Measurements from ENCODE around the gene WNT7B.
A peak's percentile ranks its signal among the peaks of the same experiment; 100 is the strongest.

The WNT7B gene

DNA sequence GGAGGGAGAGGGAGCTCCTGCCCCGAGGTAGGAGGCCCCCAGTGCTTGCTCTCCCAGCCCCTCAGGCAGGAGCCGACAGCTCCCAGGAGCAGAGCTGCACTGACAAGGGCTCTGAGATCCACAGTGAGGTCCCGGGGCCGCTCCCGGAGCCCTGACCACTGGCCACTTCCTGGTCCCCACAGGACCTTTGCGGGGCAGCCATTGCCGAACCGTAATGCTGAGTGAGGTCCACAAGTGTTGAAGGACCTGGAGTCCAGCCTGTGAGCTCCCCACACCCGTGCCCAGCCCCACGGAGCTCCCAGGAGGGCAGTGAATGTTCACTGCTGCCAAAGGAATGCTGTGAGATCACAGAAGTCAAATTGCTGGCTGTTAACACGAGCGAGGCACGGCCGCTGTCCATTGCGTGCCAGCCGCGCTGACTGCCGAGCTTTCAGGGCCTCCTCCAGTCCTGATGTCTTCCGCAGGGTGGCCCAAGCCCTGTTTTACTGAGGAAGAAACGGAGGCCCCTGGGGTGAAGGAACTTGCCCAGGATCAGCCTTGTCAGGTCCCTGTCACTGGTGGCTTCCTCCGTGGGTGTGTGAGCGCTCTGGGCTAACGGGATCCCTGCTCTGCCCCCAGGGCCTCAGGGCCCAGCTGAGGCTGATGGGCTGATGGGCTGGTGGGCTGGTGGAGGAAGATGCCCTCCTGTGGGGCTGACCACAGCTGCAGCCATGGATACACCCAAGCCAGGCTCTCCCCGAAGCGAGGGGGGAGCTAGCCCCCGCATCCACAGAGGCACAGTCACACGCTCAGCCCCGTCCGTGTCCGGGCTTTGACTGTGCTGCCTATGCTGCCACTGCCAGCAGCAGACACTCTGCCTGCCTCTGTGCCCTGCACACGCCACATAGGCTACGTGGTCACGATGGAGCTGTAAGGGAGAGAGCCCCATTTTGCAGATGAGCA is 70.8 kb downstream of the WNT7B start:
- no peak for DNase-seq

DNA sequence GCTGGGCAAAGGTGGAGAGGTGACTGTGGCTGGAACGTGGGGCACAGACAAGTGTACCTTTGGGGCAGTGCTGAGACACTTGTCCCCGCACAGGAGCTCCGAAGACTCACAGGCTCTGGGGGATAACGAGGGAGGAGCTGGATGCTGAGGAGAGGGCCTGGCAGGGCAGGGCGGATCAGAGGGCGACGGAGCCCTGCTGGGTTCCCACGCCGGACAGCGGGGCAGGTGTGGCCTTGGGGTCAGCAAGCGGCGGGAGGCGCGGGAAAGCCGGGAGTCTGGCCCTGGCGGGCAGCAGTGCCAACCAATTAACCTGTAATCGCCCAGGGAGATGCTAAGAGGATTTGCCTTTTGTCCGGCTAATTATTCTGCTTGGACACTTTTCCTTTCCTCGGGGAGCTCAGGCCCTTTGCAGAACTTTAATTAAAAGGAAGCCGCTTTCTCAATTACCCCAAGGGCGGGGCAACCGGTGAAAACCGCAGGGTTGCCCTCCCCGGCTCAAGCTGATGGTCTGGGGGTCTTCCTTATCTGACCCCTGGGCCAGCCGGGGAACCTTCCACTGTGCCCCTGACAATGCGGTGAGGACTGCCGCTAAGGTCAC is 71.5 kb downstream of the WNT7B start:
- no peak for DNase-seq

DNA sequence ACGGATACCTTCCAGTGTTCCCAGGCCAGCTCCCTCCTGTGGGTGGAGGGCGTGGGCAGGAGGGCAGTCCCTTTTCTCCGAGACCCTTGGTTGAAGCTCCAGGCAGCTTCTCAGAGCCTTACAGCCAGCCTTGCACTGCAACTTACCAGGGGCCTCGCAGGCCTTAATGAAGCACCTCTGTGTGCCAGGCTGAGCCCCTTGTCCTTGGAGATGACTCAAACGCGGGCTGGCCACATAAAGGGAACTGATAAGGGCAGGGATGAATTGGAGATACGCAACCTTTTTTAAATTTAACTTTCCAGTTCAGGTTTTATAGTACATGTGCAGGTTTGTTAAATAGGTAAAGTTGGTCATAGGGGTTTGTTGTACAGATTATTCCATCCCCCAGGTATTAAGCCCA is 72.7 kb downstream of the WNT7B start:
- DNase-seq = no peak

DNA sequence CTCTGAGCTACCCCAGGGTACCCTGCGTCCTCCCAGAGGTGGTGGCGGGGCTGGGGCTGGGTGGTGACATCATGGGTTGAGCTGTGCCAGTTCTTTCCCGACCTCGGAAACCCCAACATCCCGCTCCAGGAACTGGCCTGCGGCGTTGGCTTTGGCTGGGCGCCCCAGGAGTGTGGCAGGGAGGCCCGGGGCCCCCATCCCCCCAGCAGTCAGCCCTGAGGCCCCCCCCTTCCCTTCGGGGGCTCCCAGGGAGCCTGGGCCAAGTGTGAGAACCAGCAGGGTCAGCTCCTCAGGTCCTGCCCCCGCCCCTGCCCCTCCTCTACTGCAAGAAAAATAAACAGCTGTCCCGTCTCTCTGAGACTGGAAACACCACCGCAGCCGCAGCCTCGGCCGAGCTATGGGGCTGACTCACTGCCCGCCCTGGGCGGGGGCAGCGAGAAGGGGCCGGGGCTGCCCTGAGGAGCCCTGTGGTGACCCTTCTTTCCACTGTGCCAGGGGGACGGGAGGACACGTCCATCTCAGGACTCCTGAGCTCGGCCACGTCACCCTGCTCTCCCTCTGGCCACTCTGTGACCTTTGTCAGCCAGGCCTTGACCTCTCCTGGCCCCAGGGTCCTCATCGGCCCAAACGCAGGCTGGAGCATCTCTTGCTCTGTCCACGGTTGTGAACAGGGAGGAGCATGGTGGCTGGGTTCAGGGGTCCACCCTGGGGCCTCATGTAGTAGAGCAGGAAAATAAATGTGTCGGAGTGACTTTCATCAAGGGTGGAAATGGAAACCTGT is 73.4 kb downstream of the WNT7B start:
- DNase-seq = peak in 1 of 14 donors; percentile 44

DNA sequence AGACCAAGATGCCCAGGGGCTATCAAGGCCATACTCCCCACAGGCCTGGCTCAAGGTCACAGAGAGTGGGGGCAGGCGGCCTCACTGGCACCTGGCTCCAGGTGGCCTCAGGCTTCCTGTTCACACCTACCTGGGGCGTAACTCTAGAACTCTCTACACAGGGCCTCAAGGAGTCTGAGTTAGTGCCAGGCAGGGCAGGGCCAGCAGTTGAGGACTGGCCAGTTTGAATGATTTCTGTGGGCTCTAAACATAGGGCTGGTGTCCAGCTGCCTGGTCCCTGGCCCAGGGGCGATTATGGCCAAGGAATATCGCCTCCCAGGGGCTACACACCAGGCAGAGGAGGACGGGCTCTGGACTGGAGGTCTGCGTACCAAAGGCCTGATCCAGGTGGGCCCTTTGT is 79.2 kb downstream of the WNT7B start:
- no peak for DNase-seq

DNA sequence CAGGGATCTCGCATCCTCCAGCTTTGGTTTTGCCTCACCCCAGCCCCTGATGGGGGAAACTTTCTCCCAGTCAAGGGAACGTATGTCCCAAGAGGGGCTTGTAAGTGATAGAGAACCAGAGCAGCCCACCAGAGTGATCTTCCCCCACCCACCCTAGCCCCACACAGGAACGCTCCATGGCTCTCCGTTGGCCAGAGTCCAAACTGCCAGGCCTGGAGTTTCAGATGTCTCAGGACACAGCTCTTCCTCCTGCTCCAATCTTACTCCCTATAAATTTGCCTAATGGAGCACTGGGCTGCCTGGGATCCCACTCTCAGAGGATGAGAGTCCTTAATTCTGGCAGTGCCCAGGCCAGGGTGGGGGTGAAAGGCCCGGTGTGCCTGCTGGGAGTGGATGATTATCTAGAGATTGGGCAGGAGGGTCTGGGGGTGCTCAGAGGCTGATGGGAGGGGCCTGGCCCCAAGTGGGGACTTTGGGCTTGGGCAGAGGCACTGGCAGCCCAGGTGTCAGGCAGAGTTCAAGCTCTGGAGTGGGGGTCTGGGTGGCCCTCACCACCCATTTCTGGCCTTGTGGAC is 79.9 kb downstream of the WNT7B start:
- no peak for DNase-seq

DNA sequence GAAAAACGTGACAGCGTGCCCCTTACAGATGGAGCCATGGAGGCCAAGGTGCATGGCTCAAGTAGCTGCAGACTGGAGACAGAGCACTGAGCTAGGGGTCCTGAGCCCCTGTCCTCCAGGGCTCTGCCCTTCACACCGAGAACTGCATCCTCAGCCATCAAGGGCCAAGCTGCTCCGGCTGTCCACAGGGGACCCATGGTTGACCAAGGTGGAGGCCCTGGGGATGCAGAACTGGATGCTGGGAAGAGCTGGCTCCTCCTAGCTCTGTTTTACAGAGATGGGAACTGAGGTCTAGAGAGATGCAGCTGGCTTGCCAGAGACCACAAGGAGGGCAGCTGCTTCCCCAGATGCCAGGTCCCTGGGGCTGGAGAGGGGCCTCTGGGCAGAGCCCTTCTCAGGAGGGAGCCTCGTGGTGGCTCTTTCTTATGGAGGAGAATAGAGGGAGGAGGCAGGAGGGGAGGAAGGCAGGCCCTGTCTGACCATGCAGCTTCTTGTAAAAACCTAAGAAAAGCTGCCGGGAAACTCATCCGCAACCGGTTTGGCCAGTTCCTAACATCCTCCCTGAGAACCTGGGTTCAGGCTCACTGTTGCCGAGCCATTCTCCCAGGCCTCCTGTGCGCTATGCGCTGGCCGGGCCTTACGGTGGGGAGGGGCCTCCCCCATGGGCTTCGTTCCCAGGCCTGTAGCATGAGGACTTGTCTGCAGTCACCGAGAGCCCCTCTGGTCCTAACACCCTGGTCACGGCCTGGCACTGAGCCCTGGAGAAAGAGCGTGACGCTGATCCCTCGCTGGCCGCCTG is 80.6 kb downstream of the WNT7B start:
- DNase-seq = no peak

DNA sequence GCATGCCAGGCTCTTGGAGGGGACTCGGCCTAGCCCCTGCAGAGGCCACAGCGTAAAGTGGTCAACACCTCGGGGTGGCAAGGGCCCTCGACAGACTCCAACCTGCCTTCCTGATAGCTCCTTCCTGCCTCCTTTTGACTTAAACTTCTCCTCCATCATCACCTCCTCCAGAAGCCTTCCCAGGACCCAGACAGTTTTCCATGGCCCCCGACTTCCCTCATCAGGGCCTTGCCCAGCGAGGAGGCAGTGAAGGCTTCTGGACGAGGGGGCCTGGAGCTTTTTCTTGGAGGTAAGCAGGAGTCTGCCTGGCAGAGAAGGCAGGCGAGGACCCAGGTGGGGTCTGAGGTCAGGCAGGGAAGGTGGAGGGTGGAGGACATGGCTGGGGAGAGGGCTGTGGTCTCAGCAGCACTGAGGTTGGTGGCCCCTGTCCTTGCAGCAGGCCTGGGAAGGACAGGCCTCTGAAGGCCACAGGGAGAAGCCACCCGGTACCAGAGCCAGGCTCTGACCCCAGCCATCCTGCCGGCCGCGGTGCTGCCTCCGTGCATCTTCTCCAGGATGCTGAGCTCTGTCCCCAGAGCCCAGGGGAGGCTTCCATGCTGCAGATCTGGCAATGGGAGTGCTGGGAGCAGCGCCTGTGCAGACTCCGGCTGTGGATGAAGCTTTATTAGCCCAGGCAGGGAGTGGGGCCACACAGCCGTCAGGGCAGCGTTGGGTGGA is 81.4 kb downstream of the WNT7B start:
- DNase-seq = no peak

DNA sequence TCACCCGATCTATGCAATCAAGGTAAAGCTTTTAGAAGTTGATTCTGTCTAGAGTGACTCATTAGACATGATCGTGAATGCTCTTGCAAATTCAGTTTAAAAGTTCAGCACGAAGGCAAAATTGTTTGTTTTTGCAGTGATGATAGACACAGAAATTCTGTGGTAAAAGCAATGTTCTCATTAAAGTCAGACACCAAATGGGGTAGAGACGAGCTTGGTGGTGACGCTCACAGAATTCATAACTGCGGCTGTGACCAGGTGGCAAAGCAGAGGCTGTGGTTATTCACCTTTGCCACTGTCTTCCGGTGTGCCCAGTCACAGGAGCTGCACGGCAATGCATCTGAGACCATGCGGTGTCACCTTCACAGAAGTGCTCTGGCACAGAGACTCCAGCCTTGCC is 83.4 kb downstream of the WNT7B start:
- no peak for DNase-seq

DNA sequence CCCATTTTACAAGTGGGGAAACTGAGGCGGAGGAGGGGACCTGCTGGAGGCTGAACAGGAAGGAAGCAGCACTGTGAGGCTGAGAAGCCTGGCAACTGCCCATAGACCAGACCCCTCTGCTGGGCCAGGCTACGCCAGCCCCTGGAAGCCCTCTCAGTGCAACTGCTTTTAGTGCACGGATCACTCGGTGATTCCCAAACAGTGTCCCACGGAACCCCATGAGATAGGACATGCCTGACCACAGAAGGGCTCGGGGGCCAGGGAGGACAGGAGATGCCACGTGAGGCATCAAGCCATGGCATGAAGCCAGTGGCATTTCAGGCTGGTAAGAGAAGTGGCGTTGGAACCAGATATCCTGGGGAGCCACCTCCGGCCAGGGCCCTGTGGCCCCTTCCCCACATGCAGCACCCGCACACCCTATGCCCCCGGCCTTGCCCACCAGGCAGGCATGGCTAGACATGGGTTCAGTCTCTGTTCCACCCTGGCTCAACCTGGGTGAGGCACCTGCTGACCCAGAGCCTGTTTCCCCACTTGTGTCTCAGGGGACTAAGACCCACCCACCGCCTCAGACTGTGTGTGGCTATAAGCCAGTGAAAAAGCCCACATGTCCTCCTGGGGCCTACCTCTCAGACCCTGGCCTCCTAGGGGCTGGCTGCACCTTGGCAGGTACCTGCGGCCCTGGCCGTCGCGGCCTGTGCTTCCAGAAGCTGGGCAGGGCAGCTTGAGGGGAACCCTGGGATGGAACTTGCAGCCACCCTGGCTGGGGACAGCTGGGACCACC is 84.1 kb downstream of the WNT7B start:
- no peak for DNase-seq

DNA sequence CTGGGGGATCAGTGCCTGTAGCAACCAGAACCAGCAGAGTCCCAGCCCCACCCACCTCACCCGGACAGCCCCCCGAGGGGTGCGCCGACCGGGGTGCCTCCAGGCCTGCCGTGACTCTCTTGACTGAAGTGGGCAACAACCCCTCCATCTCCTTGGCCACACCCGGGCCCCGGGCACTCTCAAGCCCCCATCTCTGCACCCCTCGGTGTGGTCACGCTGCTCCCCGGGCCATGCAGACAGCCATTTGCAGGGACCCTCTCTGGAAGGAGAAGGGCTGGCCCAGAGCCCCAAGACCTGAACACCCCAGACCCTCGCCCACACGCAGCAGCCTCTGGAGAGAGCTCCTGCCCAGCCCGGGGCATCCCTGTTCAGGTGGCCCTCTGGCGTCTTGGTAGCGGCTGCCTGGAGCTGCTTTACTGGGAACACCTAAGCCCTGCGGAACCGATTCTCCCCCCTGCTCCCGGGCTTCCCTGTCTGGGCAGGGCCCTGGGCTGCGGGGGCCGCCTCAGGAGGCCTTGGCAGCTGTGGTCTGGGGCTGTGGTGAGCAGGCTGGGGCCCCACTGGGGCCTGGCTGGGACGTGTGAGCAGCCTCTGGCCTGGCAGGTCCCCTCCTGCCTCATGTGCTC is 84.9 kb downstream of the WNT7B start:
- no peak for DNase-seq

DNA sequence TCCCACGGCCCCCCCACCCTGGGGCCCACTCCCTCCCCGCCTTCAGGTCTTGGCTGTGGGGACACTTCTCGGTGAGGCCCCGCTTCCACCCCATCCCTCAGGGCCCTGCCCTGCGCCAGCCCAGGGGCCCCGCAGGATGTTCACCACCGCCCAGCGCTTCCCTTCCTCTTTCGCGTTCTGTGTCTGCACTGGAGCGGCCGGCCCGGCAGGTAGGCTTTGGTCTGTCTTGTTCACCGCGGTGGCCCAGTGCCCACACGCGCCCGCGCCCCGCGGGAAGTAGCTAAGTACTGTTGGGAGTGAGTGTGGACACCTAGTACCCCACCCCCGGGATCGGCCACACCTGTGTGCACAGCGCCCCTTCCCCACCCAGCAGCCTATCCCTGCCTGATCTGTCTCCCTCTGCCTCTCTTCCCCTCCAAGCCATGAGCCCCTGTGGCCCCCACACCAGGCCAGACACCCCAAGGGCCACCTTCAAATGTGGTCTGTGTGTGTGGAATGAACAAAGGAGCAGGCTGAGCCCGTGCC is 85.4 kb downstream of the WNT7B start:
- no peak for DNase-seq

DNA sequence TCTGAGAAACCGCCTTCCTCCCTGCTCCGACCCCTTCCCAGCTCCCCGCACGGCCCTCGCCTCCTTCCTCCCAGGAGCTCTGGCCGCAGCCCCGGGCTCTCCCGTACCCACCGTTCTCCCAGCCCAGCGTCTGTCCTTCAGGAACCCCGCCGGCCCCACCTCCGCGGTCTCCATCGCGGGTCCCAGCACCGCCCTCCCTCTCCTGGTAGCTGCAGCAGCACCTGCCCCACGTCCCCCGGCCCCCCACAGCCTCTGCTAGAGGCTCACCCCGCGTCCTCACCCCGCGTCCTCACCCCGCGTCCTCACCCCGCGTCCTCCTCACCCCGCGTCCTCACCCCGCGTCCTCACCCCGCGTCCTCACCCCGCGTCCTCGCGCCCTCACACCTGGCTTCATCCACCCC is 85.9 kb downstream of the WNT7B start:
- no peak for DNase-seq

DNA sequence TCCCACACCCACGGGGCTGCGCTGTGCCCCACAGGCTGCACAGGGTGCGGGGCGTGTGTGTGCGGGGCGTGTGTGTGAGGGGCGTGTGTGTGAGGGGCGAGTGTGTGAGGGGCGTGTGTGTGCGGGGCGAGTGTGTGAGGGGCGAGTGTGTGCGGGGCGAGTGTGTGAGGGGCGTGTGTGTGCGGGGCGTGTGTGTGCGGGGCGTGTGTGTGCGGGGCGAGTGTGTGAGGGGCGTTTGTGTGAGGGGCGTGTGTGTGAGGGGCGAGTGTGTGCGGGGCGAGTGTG is 86.7 kb downstream of the WNT7B start:
- no peak for DNase-seq

DNA sequence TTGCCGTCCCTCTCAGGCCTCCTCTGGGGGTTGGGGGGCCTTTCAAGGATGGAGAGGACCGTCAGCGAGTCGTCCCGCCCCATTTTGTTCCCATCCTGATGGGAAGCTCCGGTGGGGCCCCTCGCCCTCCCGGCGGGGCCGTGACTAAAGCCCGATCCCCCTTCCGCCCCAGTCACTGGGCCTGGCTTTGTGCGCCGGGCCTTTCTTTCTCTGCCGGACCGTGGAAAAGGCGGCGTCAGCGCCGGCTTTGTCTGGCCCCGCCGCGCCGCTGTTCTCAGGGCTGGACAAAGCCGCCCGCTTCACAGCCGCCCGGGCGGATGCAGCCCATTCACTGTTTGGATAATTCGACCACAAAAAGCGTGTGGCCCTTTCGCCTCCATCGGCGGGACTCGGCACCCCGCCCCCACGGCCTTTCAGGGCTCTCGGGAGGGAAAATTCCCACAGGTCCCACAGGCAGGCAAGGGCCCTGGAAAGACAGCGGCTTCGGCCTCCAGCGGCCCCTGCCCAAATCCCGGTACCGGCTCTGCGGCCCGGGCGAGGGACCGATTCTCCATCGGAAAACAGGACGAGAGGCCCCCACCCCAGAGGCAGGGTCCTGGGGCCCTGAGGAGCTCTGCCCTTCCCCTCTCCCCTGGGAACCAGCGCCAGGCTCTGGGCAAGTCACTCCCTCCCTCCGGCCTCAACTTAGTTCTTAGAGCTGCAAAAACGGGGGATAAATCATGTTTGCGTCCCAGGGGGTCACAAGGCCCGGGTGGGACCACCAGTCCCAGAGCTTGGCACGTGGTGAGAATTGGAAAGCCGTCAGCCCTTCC is 87.2 kb downstream of the WNT7B start:
- peak in 2 of 14 donors; percentile 6 to 17 for DNase-seq

DNA sequence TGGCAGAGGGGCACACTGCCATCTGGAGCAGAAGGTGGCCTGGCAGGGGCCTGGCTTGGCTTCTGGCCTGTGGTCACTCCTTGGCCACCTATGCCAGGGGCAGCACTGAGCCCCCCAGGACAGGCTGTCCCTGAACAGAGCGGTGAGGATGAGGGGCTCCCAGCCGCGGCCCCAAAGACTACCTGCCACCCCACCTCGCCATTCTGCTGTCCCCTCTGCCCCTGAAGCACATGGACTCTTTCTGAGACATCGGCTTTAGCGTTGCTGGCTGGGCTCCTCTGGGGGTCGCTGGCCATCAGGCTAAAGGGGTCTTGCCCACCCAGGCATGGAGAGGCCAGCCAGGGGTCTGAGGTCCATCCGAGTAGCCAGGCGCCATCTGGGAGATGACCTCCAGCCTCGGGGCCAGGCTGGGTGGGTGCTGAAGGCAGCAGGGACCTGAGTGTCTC is 87.8 kb downstream of the WNT7B start:
- no peak for DNase-seq

DNA sequence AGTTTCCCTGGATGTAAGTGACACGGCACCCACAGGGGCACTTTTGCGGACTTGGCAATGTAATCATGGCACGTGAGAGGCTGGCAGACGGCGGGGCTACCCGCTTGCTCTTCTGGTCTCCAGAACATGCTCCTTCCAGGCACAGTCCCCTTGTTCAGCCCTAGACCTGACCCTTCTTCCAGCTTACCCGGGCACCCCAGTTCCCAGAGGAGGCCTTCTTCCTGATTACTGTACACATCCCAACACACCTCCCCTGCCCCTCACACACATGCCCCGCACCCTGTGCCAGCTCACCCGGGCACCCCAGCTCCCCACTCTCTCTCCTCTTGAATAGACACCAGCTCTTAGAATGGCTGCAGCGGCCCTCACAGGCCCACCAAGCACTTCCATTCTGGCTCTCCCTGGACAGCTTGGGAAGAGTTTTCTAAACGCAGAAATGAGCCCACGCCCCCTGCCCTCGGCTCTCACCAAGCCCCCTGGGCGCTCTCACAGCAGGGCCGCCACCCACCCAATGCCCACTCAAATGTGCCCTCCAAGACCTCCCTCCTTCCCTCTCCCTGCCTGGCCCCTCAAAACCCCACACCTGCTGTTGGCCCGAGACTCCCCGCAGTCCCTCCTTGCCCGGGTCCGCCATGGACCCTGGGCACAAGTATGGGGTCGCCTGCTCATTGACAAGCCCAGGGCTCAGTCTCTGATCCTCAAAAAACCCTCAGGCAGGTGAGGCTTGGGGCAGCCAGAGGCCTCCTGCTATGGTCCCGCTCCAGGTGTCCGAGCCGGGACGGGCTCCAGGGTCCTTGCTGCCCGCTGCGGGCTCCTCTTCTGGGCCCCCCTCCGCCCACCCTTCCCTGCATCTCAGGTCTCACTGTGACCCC is 88.5 kb downstream of the WNT7B start:
- DNase-seq = no peak

All from C1 segment of cervical spinal cord (tissue), 14 donors.